SK-N-SH (cell line): Measurements from ENCODE around the gene EFCAB8. TPM values are rescaled to one million over a fixed set of nuclear protein-coding genes. Genes with fewer than 3 reads are reported as not detected.

Source experiments
- CTCF ChIA-PET: fragments of 300-600, 350-600 bp; formaldehyde crosslinking; extraction: SDS; loops from one replicate; lab custom pipeline; 2021; lab: Yijun Ruan, JAX
- POLR2A ChIA-PET: fragments of 350-600 bp; sonication (Branson Sonifier 250); formaldehyde crosslinking; extraction: SDS; loops from one replicate; lab custom pipeline; 2020; ENCODE audit warnings: antibody characterized with exemption, inconsistent platforms; lab: Yijun Ruan, JAX
- DNase-seq: peaks from one replicate; pipeline ENCODE4 v3.0.0; 2012
- H2AFZ ChIP-seq: fragments of 200-600 bp; sonication (generic); 2 replicates; pipeline ENCODE4 v1.8.1; 2016; ENCODE audit warnings: antibody characterized with exemption, mild to moderate bottlenecking, low read depth
- H3F3A ChIP-seq: fragments of 200-600 bp; sonication (generic); replicated peaks from 2 replicates; pipeline ENCODE3; 2016; ENCODE audit warnings: antibody characterized with exemption, mild to moderate bottlenecking; ENCODE audit not compliant: insufficient read depth
- H3K27ac ChIP-seq, 2 experiments: fragments of 200-500 bp in 1 of 2; fragments of 200-600 bp in 1 of 2; sonication (Bioruptor generic) in 1 of 2; sonication (generic), shearing (Covaris generic) in 1 of 2; 2 replicates each; pipeline versions ENCODE4 v1.5.1 to v1.6.1; 2014 to 2016; ENCODE audit warnings: low read depth in 2 of 2, inconsistent platforms in 1 of 2, low read length in 1 of 2, mild to moderate bottlenecking in 1 of 2, mixed read lengths in 1 of 2
- H3K27me3 ChIP-seq: fragments of 200-600 bp; sonication (generic), shearing (Covaris generic); 2 replicates; pipeline ENCODE4 v1.6.1; 2016; ENCODE audit warnings: mixed run types; ENCODE audit not compliant: insufficient read depth
- H3K36me3 ChIP-seq, 2 experiments: fragments of 200-500 bp in 1 of 2; fragments of 200-600 bp in 1 of 2; sonication (Bioruptor generic) in 1 of 2; sonication (generic) in 1 of 2; replicated peaks in 1 of 2; 2 replicates each; pipeline versions ENCODE3 to v1.5.1; 2014 to 2016; ENCODE audit warnings: low read length in 1 of 2, mild to moderate bottlenecking in 1 of 2; ENCODE audit not compliant: insufficient read depth in 2 of 2, control insufficient read depth in 1 of 2
- H3K4me1 ChIP-seq, 2 experiments: fragments of 200-500 bp in 1 of 2; fragments of 200-600 bp in 1 of 2; sonication (Bioruptor generic) in 1 of 2; sonication (generic), shearing (Covaris generic) in 1 of 2; 2 replicates each; pipeline versions ENCODE4 v1.5.1 to v1.6.1; 2014 to 2016; ENCODE audit warnings: low read depth in 1 of 2, low read length in 1 of 2, mixed run types in 1 of 2; ENCODE audit not compliant: insufficient read depth in 2 of 2, control insufficient read depth in 1 of 2
- H3K4me2 ChIP-seq: fragments of 200-600 bp; sonication (generic), shearing (Covaris generic); 2 replicates; pipeline ENCODE4 v1.6.1; 2017; ENCODE audit warnings: mixed run types
- H3K4me3 ChIP-seq, 2 experiments: fragments of 200-500 bp in 1 of 2; fragments of 200-600 bp in 1 of 2; sonication (Bioruptor generic) in 1 of 2; sonication (generic), shearing (Covaris generic) in 1 of 2; 2 replicates each; pipeline versions ENCODE4 v1.5.1 to v1.8.1; 2014 to 2016; ENCODE audit warnings: low read depth in 2 of 2, inconsistent platforms in 1 of 2, low read length in 1 of 2, mild to moderate bottlenecking in 1 of 2, mixed read lengths in 1 of 2, moderate library complexity in 1 of 2
- H3K79me2 ChIP-seq: fragments of 200-600 bp; sonication (generic); 2 replicates; pipeline ENCODE4 v1.8.1; 2017; ENCODE audit warnings: mild to moderate bottlenecking; ENCODE audit not compliant: insufficient read depth
- H3K9ac ChIP-seq: fragments of 200-600 bp; sonication (generic); 2 replicates; pipeline ENCODE4 v1.6.1; 2017; ENCODE audit warnings: mixed run types
- H3K9me2 ChIP-seq: fragments of 200-600 bp; sonication (generic); 2 replicates; pipeline ENCODE4 v1.6.1; 2017; ENCODE audit warnings: mixed run types
- H3K9me3 ChIP-seq: fragments of 200-600 bp; sonication (generic); 2 replicates; pipeline ENCODE4 v1.6.1; 2017; ENCODE audit warnings: mixed run types, mild to moderate bottlenecking, moderate library complexity
- H4K20me1 ChIP-seq: fragments of 200-600 bp; sonication (generic); 2 replicates; pipeline ENCODE4 v1.6.1; 2017; ENCODE audit warnings: mild to moderate bottlenecking, mixed run types; ENCODE audit not compliant: insufficient read depth
- ELF1 ChIP-seq: IDR thresholded peaks from 2 replicates; pipeline ENCODE4 v1.4.0; 2012
- EP300 ChIP-seq, 2 experiments: IDR thresholded peaks; 2 replicates each; pipeline versions ENCODE4 v1.4.0 to v1.6.1; 2012; ENCODE audit warnings: borderline replicate concordance in 1 of 2, low read depth in 1 of 2, low read length in 1 of 2
- FOSL2 ChIP-seq: IDR thresholded peaks from 2 replicates; pipeline ENCODE4 v1.4.0; 2012; ENCODE audit warnings: low read depth, mild to moderate bottlenecking, moderate library complexity, borderline replicate concordance
- FOXM1 ChIP-seq: IDR thresholded peaks from 2 replicates; pipeline ENCODE4 v1.4.0; 2012; ENCODE audit warnings: low read depth, mild to moderate bottlenecking
- GATA2 ChIP-seq: sonication (generic); formaldehyde crosslinking; IDR thresholded peaks from 2 replicates; pipeline ENCODE4 v1.5.0; 2020; ENCODE audit warnings: mild to moderate bottlenecking, missing genetic modification reagents
- JUND ChIP-seq: IDR thresholded peaks from 2 replicates; pipeline ENCODE4 v1.4.0; 2012
- MXI1 ChIP-seq: IDR thresholded peaks from 2 replicates; pipeline ENCODE4 v1.6.1; 2012; ENCODE audit warnings: mild to moderate bottlenecking, low read depth, low read length, improper control_type of control experiment
- NFIC ChIP-seq: IDR thresholded peaks from 2 replicates; pipeline ENCODE4 v1.4.0; 2012; ENCODE audit warnings: borderline replicate concordance
- NRF1 ChIP-seq: IDR thresholded peaks from 2 replicates; pipeline ENCODE4 v1.6.1; 2012; ENCODE audit warnings: low read depth, mild to moderate bottlenecking, low read length
- POLR2AphosphoS5 ChIP-seq: IDR thresholded peaks from 2 replicates; pipeline ENCODE4 v1.6.1; 2012; ENCODE audit warnings: low read depth, low read length
- RXRA ChIP-seq: IDR thresholded peaks from 2 replicates; pipeline ENCODE4 v1.4.0; 2012; ENCODE audit warnings: low read depth, mild to moderate bottlenecking, borderline replicate concordance
- TCF12 ChIP-seq: IDR thresholded peaks from 2 replicates; pipeline ENCODE4 v1.4.0; 2012
- WGBS: methylation state at CpG from one replicate; pipeline ENCODE4 v1.1.6; 2017; ENCODE audit warnings: low lambda C conversion rate; 5-methylcytosine and 5-hydroxymethylcytosine counted together
- polyA plus RNA-seq, 3 experiments: library from polyadenylated mRNA; depleted of rRNA; stranded (reverse); fragments of >200 nt; gene quantifications; 2 replicates each; pipeline ENCODE4 v1.2.3, GENCODE V29; 2012
- TF ChIP-seq, protein P1 (sequence below): IDR thresholded peaks from 2 replicates; pipeline ENCODE4; 2012

Gene EFCAB8, protein sequence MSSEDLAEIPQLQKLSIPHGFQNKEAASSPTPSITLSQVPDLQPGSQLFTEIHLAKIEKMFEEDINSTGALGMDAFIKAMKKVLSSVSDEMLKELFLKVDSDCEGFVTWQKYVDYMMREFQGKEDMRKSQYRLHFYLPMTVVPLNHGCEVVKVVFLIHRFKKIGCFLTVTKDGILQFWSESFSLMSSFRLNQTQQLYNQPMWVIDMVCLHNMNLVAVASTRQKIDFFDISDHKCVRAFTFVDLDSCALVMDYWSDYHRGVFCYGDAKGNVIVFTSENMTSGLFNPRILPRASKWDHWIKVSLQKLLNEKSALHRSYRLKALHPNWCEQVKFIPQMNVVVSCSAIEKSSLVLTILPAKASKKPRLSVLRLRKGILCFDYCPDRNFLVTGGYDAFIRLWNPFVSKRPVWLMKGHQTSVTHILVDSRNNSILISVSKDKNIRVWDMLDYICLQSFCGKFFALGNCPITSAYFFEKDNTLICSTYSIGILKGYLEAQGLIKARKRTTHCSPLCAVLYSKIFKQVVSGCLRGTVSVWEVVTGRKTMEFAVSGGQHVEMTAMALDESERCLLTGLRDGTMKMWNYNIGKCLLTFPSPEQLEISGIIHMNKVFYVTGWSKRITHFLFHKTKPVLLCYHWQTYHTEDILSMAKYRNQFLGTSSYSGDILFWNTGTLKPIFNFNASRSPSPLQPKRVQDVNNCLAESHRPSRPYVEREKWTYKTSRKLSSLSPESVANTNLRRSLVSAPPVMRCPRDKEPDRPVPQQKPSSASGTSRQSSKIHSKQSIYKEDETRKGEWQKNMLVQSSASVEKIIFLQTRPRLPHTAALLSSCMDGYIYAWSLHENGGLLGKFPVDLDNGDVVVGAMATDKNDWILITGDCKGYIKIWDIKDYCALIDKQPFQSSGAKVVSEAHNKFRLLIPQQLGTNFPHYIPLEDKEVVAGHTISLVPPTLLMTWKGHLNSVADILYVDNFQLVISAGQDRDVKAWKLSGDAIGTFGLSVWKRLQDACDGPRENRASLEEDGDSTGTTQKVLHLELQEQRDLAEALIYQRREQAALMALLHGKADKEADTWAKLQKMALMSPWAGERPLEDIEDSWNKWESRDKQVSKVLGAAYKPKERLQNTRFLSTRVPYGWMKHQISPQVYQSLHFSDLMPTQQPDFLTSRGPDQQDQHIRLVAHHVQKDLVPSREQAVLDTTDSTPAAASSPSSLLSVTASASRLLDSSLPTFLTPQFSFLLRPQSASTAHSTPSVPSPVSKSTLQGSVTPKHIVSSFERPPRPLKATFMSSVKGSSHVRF
- polyA plus RNA-seq (2012; rRNA removed): not detected in 2 replicates
- polyA plus RNA-seq (2012; cell fraction: cytosol; rRNA removed): not detected in 2 replicates
- 0.08 and 0.09 TPM in 2 replicates for polyA plus RNA-seq (2012; cell fraction: nucleus; rRNA removed)

DNA sequence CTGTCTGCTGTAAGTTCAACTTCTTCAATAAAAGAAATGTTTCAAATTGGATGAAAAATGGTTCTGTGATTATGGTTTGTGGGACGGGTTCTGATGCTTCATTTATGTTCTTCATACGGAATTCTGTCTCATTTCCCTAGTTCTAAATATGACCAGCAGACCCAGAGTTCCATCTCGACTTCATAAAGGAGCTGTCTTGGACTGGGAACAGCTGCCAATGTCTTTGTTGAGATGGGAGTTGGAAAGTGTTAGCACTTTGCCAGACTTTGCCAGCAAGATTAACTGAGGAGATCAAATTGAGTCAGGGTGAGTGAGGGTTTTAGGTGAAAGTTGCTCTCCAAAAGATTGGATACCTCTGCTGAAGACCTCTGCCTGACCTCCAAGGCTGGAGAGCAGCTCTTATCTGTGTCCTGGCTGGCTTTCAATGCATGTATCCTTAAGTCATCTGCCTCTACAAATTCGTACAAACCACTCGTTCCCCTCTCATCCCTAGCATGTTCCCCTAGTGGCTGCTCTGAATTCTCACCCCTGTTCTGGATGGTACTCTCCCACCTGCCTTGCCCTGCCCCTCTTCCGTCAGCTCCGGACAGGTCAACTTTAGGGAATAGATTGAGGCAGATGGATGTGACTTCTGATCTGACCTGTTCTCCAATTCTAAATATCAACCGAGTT lies at the start of gene EFCAB8:
EFCAB8 (plus strand) TSS at position 223 of the 672 bp plus-strand sequence. CDS start 4,870 bp downstream, outside the sequence.
- Histone ChIP-seq H3K4me2 (no peak within 1 kb of the TSS), H2AFZ (no peak within 1 kb of the TSS), H3K9ac (no peak within 1 kb of the TSS), H4K20me1 (0 out of 2 replicates have a peak, but pooled peaks cover 4% of the 10 kb centered on the region), H3K27me3 (no peaks in the 10 kb centered on the region), H3K79me2 (peaks cover 9% of the 10 kb centered on the region), H3K9me2 (no peaks in the 10 kb centered on the region), H3F3A (peaks cover 9% of the 10 kb centered on the region), H3K4me3 (no peak within 1 kb of the TSS)
- 88% methylated on average over 8 of the region's 8 CpGs for WGBS
- DNase-seq: no peak
- CTCF ChIA-PET: no interaction called here
- TF ChIP-seq JUND: no peak
- no peak for TF ChIP-seq ELF1
- no peak for TF ChIP-seq POLR2AphosphoS5
- no peak for TF ChIP-seq EP300 (IDR thresholded peaks at IDR 0.05; ENCODE audit: borderline replicate concordance in 1 of 2, low read depth in 1 of 2, low read length in 1 of 2)
- no peak for TF ChIP-seq MXI1
- no peak for TF ChIP-seq NFIC
- no peak for TF ChIP-seq GATA2 (CRISPR knock-in tag)
- TF ChIP-seq, protein P1, sequence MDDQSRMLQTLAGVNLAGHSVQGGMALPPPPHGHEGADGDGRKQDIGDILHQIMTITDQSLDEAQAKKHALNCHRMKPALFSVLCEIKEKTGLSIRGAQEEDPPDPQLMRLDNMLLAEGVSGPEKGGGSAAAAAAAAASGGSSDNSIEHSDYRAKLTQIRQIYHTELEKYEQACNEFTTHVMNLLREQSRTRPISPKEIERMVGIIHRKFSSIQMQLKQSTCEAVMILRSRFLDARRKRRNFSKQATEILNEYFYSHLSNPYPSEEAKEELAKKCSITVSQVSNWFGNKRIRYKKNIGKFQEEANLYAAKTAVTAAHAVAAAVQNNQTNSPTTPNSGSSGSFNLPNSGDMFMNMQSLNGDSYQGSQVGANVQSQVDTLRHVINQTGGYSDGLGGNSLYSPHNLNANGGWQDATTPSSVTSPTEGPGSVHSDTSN: no peak
- no peak for TF ChIP-seq NRF1
- TF ChIP-seq FOSL2: no peak
- TF ChIP-seq RXRA: no peak
- TF ChIP-seq FOXM1: no peak
- no peak for TF ChIP-seq TCF12
- TF ChIP-seq, all 33 proteins: peak for 0
- Histone ChIP-seq H3K36me3 (peaks cover 5 to 16% of the 10 kb centered on the region in 2 experiments), H3K4me1 (no peaks in the 10 kb centered on the region), H3K27ac (no peak within 1 kb of the TSS), H3K9me3 (no peaks in the 10 kb centered on the region)
- POLR2A ChIA-PET: no interaction called here
